ENCODE results near the gene HIRA.

HIRA gene

DNA sequence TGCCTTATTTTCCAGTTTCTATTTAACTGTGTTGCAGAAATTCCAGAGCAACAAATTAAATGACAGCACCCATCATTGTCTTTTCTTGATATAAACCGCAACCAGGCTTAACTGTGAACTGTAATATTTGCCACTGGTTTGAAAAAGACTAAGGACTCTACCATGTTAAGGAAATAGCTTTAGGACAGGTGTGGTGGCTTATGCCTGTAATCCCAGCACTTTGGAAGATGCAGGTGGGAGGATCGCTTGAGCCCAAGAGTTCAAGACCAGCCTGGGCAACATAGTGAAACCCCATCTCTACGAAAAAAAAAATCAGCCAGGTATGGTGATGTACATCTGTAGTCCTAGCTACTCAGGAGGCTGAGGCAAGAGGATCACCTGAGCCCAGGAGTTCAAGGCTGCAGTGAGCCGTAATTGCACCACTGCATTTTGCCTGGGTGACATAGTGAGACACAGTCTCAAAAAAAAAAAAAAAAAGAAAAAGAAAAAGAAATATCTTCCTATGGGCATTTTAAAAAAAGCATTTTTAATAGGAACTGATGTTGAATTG, 28.8 kb downstream of the HIRA start:
- Histone ChIP-seq H3K4me3 (ENCODE audit: low read depth, low read length) (no peak overlapping the region), H3K27me3 (no peaks in the 10 kb centered on the region), H3K4me1 (peaks cover 8% of the 10 kb centered on the region), H3K36me3 (peaks cover 57% of the 10 kb centered on the region), H3K9me3 (no peaks in the 10 kb centered on the region; the same call in 1 of the 2 replicates)
- TF ChIP-seq, protein P1, sequence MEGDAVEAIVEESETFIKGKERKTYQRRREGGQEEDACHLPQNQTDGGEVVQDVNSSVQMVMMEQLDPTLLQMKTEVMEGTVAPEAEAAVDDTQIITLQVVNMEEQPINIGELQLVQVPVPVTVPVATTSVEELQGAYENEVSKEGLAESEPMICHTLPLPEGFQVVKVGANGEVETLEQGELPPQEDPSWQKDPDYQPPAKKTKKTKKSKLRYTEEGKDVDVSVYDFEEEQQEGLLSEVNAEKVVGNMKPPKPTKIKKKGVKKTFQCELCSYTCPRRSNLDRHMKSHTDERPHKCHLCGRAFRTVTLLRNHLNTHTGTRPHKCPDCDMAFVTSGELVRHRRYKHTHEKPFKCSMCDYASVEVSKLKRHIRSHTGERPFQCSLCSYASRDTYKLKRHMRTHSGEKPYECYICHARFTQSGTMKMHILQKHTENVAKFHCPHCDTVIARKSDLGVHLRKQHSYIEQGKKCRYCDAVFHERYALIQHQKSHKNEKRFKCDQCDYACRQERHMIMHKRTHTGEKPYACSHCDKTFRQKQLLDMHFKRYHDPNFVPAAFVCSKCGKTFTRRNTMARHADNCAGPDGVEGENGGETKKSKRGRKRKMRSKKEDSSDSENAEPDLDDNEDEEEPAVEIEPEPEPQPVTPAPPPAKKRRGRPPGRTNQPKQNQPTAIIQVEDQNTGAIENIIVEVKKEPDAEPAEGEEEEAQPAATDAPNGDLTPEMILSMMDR (IDR thresholded peaks at IDR 0.05; ENCODE audit: low read depth, low read length) = no peak
- no peak for DNase-seq

GRCh38 chr22:19401483-19401882, 30.1 kb downstream of the HIRA start:
- no peaks in the 10 kb centered on the region for H3K27me3 ChIP-seq
- no peak for DNase-seq
- H3K4me3 ChIP-seq (ENCODE audit: low read depth, low read length) = no peak overlapping the region
- TF ChIP-seq, protein P1 (IDR thresholded peaks at IDR 0.05; ENCODE audit: low read depth, low read length) = no peak
- H3K36me3 ChIP-seq = peaks cover 57% of the 10 kb centered on the region
- H3K9me3 ChIP-seq = no peaks in the 10 kb centered on the region; the same call in 1 of the 2 replicates
- no peaks in the 10 kb centered on the region for H3K4me1 ChIP-seq

GRCh38 chr22:19400881-19401280, 30.7 kb downstream of the HIRA start:
- TF ChIP-seq, protein P1 (IDR thresholded peaks at IDR 0.05; ENCODE audit: low read depth, low read length) = no peak
- DNase-seq = no peak
- H3K9me3 ChIP-seq = no peaks in the 10 kb centered on the region; the same call in 1 of the 2 replicates
- peaks cover 57% of the 10 kb centered on the region for H3K36me3 ChIP-seq
- H3K4me1 ChIP-seq = no peaks in the 10 kb centered on the region
- H3K27me3 ChIP-seq = no peaks in the 10 kb centered on the region
- no peak overlapping the region for H3K4me3 ChIP-seq (ENCODE audit: low read depth, low read length)

DNA sequence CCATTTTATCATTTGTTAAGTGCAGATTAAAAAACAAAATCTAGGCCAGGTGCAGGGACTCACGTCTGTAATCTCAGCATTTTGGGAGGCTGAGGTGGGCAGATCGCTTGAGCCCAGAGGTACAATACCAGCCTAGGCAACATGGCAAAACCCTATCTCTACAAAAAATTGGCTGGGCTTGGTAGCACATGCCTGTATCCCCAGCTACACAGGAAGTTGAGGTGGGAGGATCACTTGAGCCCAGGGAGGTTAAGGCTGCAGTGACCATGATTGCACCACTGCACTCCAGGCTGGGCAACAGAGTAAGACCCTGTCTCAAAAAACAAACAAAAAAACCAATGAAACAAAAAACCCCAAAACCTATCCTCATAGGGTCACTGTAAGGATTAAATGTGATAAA, 32.9 kb downstream of the HIRA start:
- H3K4me1 ChIP-seq = no peaks in the 10 kb centered on the region
- TF ChIP-seq, protein P1 (IDR thresholded peaks at IDR 0.05; ENCODE audit: low read depth, low read length) = no peak
- DNase-seq = no peak
- H3K36me3 ChIP-seq = peaks cover 56% of the 10 kb centered on the region
- H3K27me3 ChIP-seq = no peaks in the 10 kb centered on the region
- no peaks in the 10 kb centered on the region; the same call in 1 of the 2 replicates for H3K9me3 ChIP-seq
- H3K4me3 ChIP-seq (ENCODE audit: low read depth, low read length) = no peak overlapping the region

GRCh38 chr22:19398206-19398605, 33.3 kb downstream of the HIRA start:
- Histone ChIP-seq H3K9me3 (no peaks in the 10 kb centered on the region; the same call in 1 of the 2 replicates), H3K4me1 (no peaks in the 10 kb centered on the region), H3K4me3 (ENCODE audit: low read depth, low read length) (no peak overlapping the region), H3K36me3 (peaks cover 59% of the 10 kb centered on the region), H3K27me3 (no peaks in the 10 kb centered on the region)
- TF ChIP-seq, protein P1 (IDR thresholded peaks at IDR 0.05; ENCODE audit: low read depth, low read length) = no peak
- no peak for DNase-seq

DNA sequence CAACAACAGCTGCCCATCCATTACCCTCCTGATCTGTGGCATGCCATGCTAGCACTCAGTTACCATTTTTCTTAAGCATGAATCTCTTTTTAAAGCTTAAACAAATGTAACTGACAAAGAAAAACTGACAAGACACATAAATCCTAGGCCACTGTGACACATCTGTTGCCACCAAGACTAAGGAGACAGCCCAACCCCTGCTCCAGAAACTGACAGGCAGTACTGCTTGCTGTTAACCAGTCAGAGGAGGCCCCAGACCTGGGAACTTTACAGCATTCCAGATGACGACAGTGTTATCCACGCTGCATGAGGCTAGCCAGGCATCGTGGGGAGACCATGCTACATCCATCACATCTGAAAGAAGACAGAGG, 33.8 kb downstream of the HIRA start:
- no peaks in the 10 kb centered on the region; the same call in 1 of the 2 replicates for H3K9me3 ChIP-seq
- TF ChIP-seq, protein P1 (IDR thresholded peaks at IDR 0.05; ENCODE audit: low read depth, low read length) = no peak
- no peak overlapping the region for H3K4me3 ChIP-seq (ENCODE audit: low read depth, low read length)
- DNase-seq = no peak
- no peaks in the 10 kb centered on the region for H3K4me1 ChIP-seq
- peaks cover 64% of the 10 kb centered on the region for H3K36me3 ChIP-seq
- H3K27me3 ChIP-seq = no peaks in the 10 kb centered on the region
